Measurements from ENCODE around the gene CCL7.

The CCL7 gene

GRCh38 chr17:34287875-34288274, 17.9 kb downstream of the CCL7 start:
- no peak for DNase-seq (ENCODE audit: low read depth)

GRCh38 chr17:34290586-34290985, 20.6 kb downstream of the CCL7 start:
- no peak for DNase-seq (ENCODE audit: low read depth)

GRCh38 chr17:34291721-34292348, 21.8 kb downstream of the CCL7 start:
- DNase-seq (ENCODE audit: low read depth): no peak

- DNase-seq (ENCODE audit: low read depth): no peak
These were observed 29.0 kb downstream of the CCL7 start for GRCh38 chr17:34299027-34299426.

- DNase-seq (ENCODE audit: low read depth): peak; percentile 43
These were observed 30.0 kb downstream of the CCL7 start for GRCh38 chr17:34299956-34300577.

GRCh38 chr17:34300652-34301370, 30.8 kb downstream of the CCL7 start:
- DNase-seq (ENCODE audit: low read depth): peak; percentile 34

GRCh38 chr17:34301986-34302385, 32.0 kb downstream of the CCL7 start:
- no peak for DNase-seq (ENCODE audit: low read depth)

- DNase-seq (ENCODE audit: low read depth): no peak
These were observed 32.6 kb downstream of the CCL7 start for GRCh38 chr17:34302636-34303035.

GRCh38 chr17:34303606-34304005, 33.6 kb downstream of the CCL7 start:
- no peak for DNase-seq (ENCODE audit: low read depth)

- no peak for DNase-seq (ENCODE audit: low read depth)
These were observed 35.0 kb downstream of the CCL7 start for GRCh38 chr17:34305061-34305460.

- DNase-seq (ENCODE audit: low read depth): no peak
These were observed 35.6 kb downstream of the CCL7 start for GRCh38 chr17:34305606-34306005.

- DNase-seq (ENCODE audit: low read depth): no peak
These were observed 36.4 kb downstream of the CCL7 start for GRCh38 chr17:34306466-34306865.

GRCh38 chr17:34307110-34307509, 37.1 kb downstream of the CCL7 start:
- DNase-seq (ENCODE audit: low read depth): no peak

GRCh38 chr17:34308371-34308770, 38.4 kb downstream of the CCL7 start:
- DNase-seq (ENCODE audit: low read depth): no peak

GRCh38 chr17:34311291-34311690, 41.3 kb downstream of the CCL7 start:
- DNase-seq (ENCODE audit: low read depth): no peak

GRCh38 chr17:34312080-34312479, 42.1 kb downstream of the CCL7 start:
- DNase-seq (ENCODE audit: low read depth): peak; percentile 67

- no peak for DNase-seq (ENCODE audit: low read depth)
These were observed 43.1 kb downstream of the CCL7 start for GRCh38 chr17:34313164-34313563.

- no peak for DNase-seq (ENCODE audit: low read depth)
These were observed 44.3 kb downstream of the CCL7 start for GRCh38 chr17:34314279-34314678.

- no peak for DNase-seq (ENCODE audit: low read depth)
These were observed 48.5 kb downstream of the CCL7 start for GRCh38 chr17:34318474-34318873.

GRCh38 chr17:34319039-34319483, 49.0 kb downstream of the CCL7 start, which contains the start of gene CCL8:
Gene CCL8 (plus strand): TSS chr17:34319435. CDS start chr17:34319502, 67 bp downstream.
- DNase-seq (ENCODE audit: low read depth): no peak

All from non-pigmented ciliary epithelial cell (primary cell).